Bronchial epithelial cell (primary cell): ENCODE data around the gene RPTOR. TPM values are rescaled to one million over a fixed set of nuclear protein-coding genes. Genes with fewer than 3 reads are reported as not detected.

Experiments
- DNase-seq: peaks from one replicate; pipeline ENCODE4 v3.0.0-alpha.2; 2010; ENCODE audit warnings: low read depth
- FAIRE-seq: peaks from 2 replicates; lab custom pipeline; 2011; peaks lifted over from hg19 to GRCh38; lab: Jason Lieb, UNC
- H3K27me3 ChIP-seq: 2 replicates; pipeline ENCODE4 v1.5.1; 2011; ENCODE audit warnings: low read length; ENCODE audit not compliant: control insufficient read depth, insufficient read depth
- H3K36me3 ChIP-seq: 2 replicates; pipeline ENCODE4 v1.5.1; 2011; ENCODE audit warnings: low read length; ENCODE audit not compliant: control insufficient read depth, insufficient read depth
- H3K4me3 ChIP-seq: 2 replicates; pipeline ENCODE4 v1.5.1; 2011; ENCODE audit warnings: mild to moderate bottlenecking, low read depth, low read length, control low read depth
- CTCF ChIP-seq: IDR thresholded peaks from 2 replicates; pipeline ENCODE4 v1.5.1; 2011; ENCODE audit warnings: mild to moderate bottlenecking, moderate library complexity, low read length, control low read depth, inconsistent platforms; ENCODE audit not compliant: insufficient read depth, severe bottlenecking
- total RNA-seq: library from RNA; depleted of rRNA; stranded (reverse); fragments of >200 nt; gene quantifications from 2 replicates; pipeline ENCODE4 v1.2.1, GENCODE V29; 2014

The RPTOR gene
- total RNA-seq, 1 donor from 2014 or later = 14.0 TPM

GRCh38 chr17:80771612-80772005, 227.0 kb downstream of the RPTOR start:
- FAIRE-seq (no peak), DNase-seq (no peak)
- TF ChIP-seq CTCF = no peak
- Histone ChIP-seq H3K36me3 (peaks cover 2% of the 10 kb centered on the region), H3K4me3 (no peak overlapping the region), H3K27me3 (no peaks in the 10 kb centered on the region)

GRCh38 chr17:80772906-80773242, 228.2 kb downstream of the RPTOR start:
- no peak for DNase-seq
- Histone ChIP-seq H3K4me3 (no peak overlapping the region), H3K27me3 (no peaks in the 10 kb centered on the region), H3K36me3 (peaks cover 2% of the 10 kb centered on the region)
- FAIRE-seq = peak; percentile 50
- TF ChIP-seq CTCF = no peak

GRCh38 chr17:80773243-80773991, 228.8 kb downstream of the RPTOR start:
- H3K27me3 ChIP-seq = no peaks in the 10 kb centered on the region
- no peak overlapping the region for H3K4me3 ChIP-seq
- no peak for DNase-seq
- no peak for TF ChIP-seq CTCF
- peaks cover 2% of the 10 kb centered on the region for H3K36me3 ChIP-seq
- peak; percentile 13 for FAIRE-seq

DNA sequence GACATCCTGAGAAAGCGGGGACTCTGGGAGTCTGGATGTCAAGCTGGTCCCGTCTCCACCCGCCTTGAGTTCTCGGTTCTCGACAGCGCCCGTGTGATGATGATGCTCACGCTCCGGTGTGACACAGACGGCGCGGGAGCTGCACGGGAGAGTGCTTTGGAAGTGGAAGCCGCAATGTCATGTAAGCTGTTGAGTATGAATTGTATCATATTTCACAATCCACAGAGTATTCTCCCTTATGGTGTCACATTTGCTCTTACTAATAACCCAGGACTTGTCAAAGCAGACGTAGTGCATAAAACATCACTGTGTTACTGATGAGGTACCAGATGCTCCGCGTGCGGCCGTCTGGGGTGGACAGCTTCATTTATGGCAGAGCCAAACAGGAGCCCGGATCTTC, 229.5 kb downstream of the RPTOR start:
- peaks cover 2% of the 10 kb centered on the region for H3K36me3 ChIP-seq
- no peaks in the 10 kb centered on the region for H3K27me3 ChIP-seq
- DNase-seq (no peak), FAIRE-seq (no peak)
- no peak overlapping the region for H3K4me3 ChIP-seq
- TF ChIP-seq CTCF = no peak

GRCh38 chr17:80774643-80775281, 230.1 kb downstream of the RPTOR start:
- TF ChIP-seq CTCF = no peak
- H3K27me3 ChIP-seq = no peaks in the 10 kb centered on the region
- H3K4me3 ChIP-seq = no peak overlapping the region
- no peak for DNase-seq
- peak; percentile 13 for FAIRE-seq
- H3K36me3 ChIP-seq = peaks cover 2% of the 10 kb centered on the region

DNA sequence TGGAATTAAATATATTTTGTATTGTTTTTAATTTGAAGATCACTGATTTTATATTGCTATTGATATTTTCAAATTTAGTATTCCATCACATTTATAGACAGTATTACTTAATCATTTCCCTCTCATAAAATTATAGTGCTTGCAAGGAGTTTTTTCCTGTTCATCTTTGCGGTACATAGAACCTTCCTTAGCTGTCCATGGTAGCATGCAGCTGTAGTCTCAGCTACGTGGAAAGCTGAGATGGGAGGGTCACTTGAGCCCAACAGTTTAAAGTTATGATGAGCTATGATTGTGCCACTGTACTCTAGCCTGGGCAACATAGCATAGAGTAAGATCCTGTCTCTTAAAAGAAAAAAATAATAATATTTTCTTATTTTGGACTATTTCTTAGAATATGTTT, 231.2 kb downstream of the RPTOR start:
- TF ChIP-seq CTCF = no peak
- no peaks in the 10 kb centered on the region for H3K27me3 ChIP-seq
- H3K4me3 ChIP-seq = no peak overlapping the region
- H3K36me3 ChIP-seq = peaks cover 4% of the 10 kb centered on the region
- DNase-seq (no peak), FAIRE-seq (no peak)
